Measurements from ENCODE around the gene DAB2IP.

The DAB2IP gene

GRCh38 chr9:121798941-121799340 is 147.5 kb downstream of the DAB2IP start:
- no peaks in the 10 kb centered on the region for H3K27me3 ChIP-seq (ENCODE audit: insufficient read depth, low read length, poor library complexity)
- no peak for DNase-seq
- no peak for TF ChIP-seq EZH2 (IDR thresholded peaks at IDR 0.05; ENCODE audit: borderline replicate concordance, low read depth, low read length, severe bottlenecking)
- TF ChIP-seq CTCF (IDR thresholded peaks at IDR 0.05; ENCODE audit: borderline replicate concordance, extremely low read depth, low read length, poor library complexity, severe bottlenecking): no peak
- H3K4me3 ChIP-seq (ENCODE audit: low read depth in 1 of 2, low read length in 2 of 2): no peak overlapping the region
- no peaks in the 10 kb centered on the region for H4K20me1 ChIP-seq (ENCODE audit: insufficient read depth, low read length)
- H3K27ac ChIP-seq (ENCODE audit: low read length): no peak overlapping the region
- no peaks in the 10 kb centered on the region for H3K9me3 ChIP-seq (ENCODE audit: insufficient read depth, low read length, severe bottlenecking)
- no peaks in the 10 kb centered on the region for H3K4me1 ChIP-seq (ENCODE audit: insufficient read depth, low read length)
- no peak for ATAC-seq (ENCODE audit: insufficient read depth, low read depth)
- H3K9ac ChIP-seq (ENCODE audit: low read depth, low read length): no peak overlapping the region
- H2AFZ ChIP-seq (ENCODE audit: low read depth, low read length): no peak overlapping the region
- H3K79me2 ChIP-seq (ENCODE audit: insufficient read depth, low read length): no peaks in the 10 kb centered on the region
- no peaks in the 10 kb centered on the region for H3K36me3 ChIP-seq (ENCODE audit: insufficient read depth, low read length)
- H3K4me2 ChIP-seq (ENCODE audit: insufficient read depth, low read length): no peak overlapping the region

- Histone ChIP-seq H3K4me3 (ENCODE audit: low read depth in 1 of 2, low read length in 2 of 2) (no peak overlapping the region), H3K36me3 (ENCODE audit: insufficient read depth, low read length) (no peaks in the 10 kb centered on the region), H3K9ac (ENCODE audit: low read depth, low read length) (no peak overlapping the region), H4K20me1 (ENCODE audit: insufficient read depth, low read length) (no peaks in the 10 kb centered on the region), H3K4me2 (ENCODE audit: insufficient read depth, low read length) (no peak overlapping the region), H3K9me3 (ENCODE audit: insufficient read depth, low read length, severe bottlenecking) (no peaks in the 10 kb centered on the region), H3K27me3 (ENCODE audit: insufficient read depth, low read length, poor library complexity) (no peaks in the 10 kb centered on the region), H2AFZ (ENCODE audit: low read depth, low read length) (no peak overlapping the region), H3K79me2 (ENCODE audit: insufficient read depth, low read length) (no peaks in the 10 kb centered on the region), H3K4me1 (ENCODE audit: insufficient read depth, low read length) (no peaks in the 10 kb centered on the region), H3K27ac (ENCODE audit: low read length) (no peak overlapping the region)
- ATAC-seq (ENCODE audit: insufficient read depth, low read depth): no peak
- TF ChIP-seq EZH2 (IDR thresholded peaks at IDR 0.05; ENCODE audit: borderline replicate concordance, low read depth, low read length, severe bottlenecking) (no peak), CTCF (IDR thresholded peaks at IDR 0.05; ENCODE audit: borderline replicate concordance, extremely low read depth, low read length, poor library complexity, severe bottlenecking) (no peak)
- no peak for DNase-seq
Observed at GRCh38 chr9:121800376-121800775, 148.9 kb downstream of the DAB2IP start.

GRCh38 chr9:121801579-121801978 is 150.1 kb downstream of the DAB2IP start:
- no peak for DNase-seq
- H3K27ac ChIP-seq (ENCODE audit: low read length): no peak overlapping the region
- H3K79me2 ChIP-seq (ENCODE audit: insufficient read depth, low read length): no peaks in the 10 kb centered on the region
- no peak overlapping the region for H2AFZ ChIP-seq (ENCODE audit: low read depth, low read length)
- H3K4me1 ChIP-seq (ENCODE audit: insufficient read depth, low read length): no peaks in the 10 kb centered on the region
- no peaks in the 10 kb centered on the region for H3K27me3 ChIP-seq (ENCODE audit: insufficient read depth, low read length, poor library complexity)
- no peak overlapping the region for H3K4me2 ChIP-seq (ENCODE audit: insufficient read depth, low read length)
- no peaks in the 10 kb centered on the region for H3K9me3 ChIP-seq (ENCODE audit: insufficient read depth, low read length, severe bottlenecking)
- TF ChIP-seq CTCF (IDR thresholded peaks at IDR 0.05; ENCODE audit: borderline replicate concordance, extremely low read depth, low read length, poor library complexity, severe bottlenecking) (no peak), EZH2 (IDR thresholded peaks at IDR 0.05; ENCODE audit: borderline replicate concordance, low read depth, low read length, severe bottlenecking) (no peak)
- no peak overlapping the region for H3K4me3 ChIP-seq (ENCODE audit: low read depth in 1 of 2, low read length in 2 of 2)
- H3K36me3 ChIP-seq (ENCODE audit: insufficient read depth, low read length): no peaks in the 10 kb centered on the region
- H4K20me1 ChIP-seq (ENCODE audit: insufficient read depth, low read length): no peaks in the 10 kb centered on the region
- no peak for ATAC-seq (ENCODE audit: insufficient read depth, low read depth)
- H3K9ac ChIP-seq (ENCODE audit: low read depth, low read length): no peak overlapping the region

- DNase-seq (no peak), ATAC-seq (ENCODE audit: insufficient read depth, low read depth) (no peak)
- Histone ChIP-seq H3K9ac (ENCODE audit: low read depth, low read length) (no peak overlapping the region), H3K27ac (ENCODE audit: low read length) (no peak overlapping the region), H2AFZ (ENCODE audit: low read depth, low read length) (no peak overlapping the region), H3K36me3 (ENCODE audit: insufficient read depth, low read length) (no peaks in the 10 kb centered on the region), H3K4me3 (ENCODE audit: low read depth in 1 of 2, low read length in 2 of 2) (no peak overlapping the region), H3K79me2 (ENCODE audit: insufficient read depth, low read length) (no peaks in the 10 kb centered on the region), H3K4me1 (ENCODE audit: insufficient read depth, low read length) (no peaks in the 10 kb centered on the region), H4K20me1 (ENCODE audit: insufficient read depth, low read length) (no peaks in the 10 kb centered on the region), H3K9me3 (ENCODE audit: insufficient read depth, low read length, severe bottlenecking) (no peaks in the 10 kb centered on the region), H3K4me2 (ENCODE audit: insufficient read depth, low read length) (no peak overlapping the region), H3K27me3 (ENCODE audit: insufficient read depth, low read length, poor library complexity) (no peaks in the 10 kb centered on the region)
- no peak for TF ChIP-seq EZH2 (IDR thresholded peaks at IDR 0.05; ENCODE audit: borderline replicate concordance, low read depth, low read length, severe bottlenecking)
- no peak for TF ChIP-seq CTCF (IDR thresholded peaks at IDR 0.05; ENCODE audit: borderline replicate concordance, extremely low read depth, low read length, poor library complexity, severe bottlenecking)
Observed at GRCh38 chr9:121802753-121803152, 151.3 kb downstream of the DAB2IP start.

Data from DND-41 (cell line).